Measurements from ENCODE around the gene ANTXR2. TPM values are rescaled to one million over a fixed set of nuclear protein-coding genes. Genes with fewer than 3 reads are reported as not detected.

ANTXR2 gene
- total RNA-seq, 4 donors from 2014 or later = 51.8 to 182 (median 144) TPM

DNA sequence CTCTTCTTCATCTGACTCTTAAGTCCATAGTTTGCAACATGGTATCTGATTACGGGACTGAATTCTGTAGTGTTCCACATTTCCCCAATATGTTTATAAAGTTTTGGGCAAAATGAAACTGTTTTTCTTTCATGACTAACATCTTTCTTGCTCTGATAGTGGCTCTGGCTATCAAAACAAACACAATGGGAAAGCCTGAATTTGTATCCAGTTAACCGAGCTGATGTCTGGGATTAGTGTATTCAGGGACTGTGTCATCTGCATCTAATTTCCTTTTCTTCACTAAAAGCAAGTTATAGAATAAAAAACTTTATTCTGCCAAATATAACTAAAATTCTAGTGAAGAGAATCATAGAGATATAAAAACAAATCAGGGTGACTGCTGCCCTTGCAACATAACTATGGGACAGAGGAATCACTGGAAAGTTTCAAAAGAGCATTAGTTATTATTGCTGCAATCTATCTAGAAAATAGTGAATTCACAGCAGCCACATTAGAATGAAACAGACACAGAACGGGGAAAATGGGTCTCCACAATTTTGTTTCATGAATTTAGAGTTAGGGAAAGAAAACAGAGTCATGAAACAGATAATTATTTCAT, 61.3 kb downstream of the ANTXR2 start:
- no peak for DNase-seq
- H3K9me3 ChIP-seq = no peaks in the 10 kb centered on the region
- no peaks in the 10 kb centered on the region for H3K36me3 ChIP-seq
- peaks cover 0 to 5% of the 10 kb centered on the region in 2 donors for H3K4me1 ChIP-seq
- H3K4me3 ChIP-seq = no peak overlapping the region
- H3K27me3 ChIP-seq = no peaks in the 10 kb centered on the region
- no peak for TF ChIP-seq CTCF (IDR thresholded peaks at IDR 0.05)
- intact Hi-C loops (cut with DNase I; ENCODE audit: low total_unique reads) = no loop called here
- H3K27ac ChIP-seq = peak overlapping the region; percentile 50 to 86

DNA sequence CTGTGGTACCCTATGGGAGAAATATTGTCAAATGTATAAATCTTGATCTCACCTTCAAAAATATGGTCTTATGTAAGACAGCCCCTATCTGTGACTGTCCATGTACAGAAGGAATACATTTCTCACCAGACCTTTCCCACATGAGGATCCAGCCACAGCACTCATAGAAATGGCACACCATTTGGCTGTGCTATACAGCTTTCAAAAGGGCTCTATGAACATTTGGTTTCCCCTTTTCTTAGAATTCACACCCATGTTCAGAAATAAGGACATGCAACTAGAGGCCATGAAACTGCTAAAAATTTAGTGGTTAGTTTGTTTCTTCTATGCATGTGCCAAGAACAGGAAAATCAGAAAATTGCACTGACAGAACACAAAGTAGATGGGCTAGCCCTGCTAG, 62.7 kb downstream of the ANTXR2 start:
- H3K4me3 ChIP-seq = no peak overlapping the region
- peaks cover 0 to 8% of the 10 kb centered on the region in 2 donors for H3K4me1 ChIP-seq
- intact Hi-C loops (cut with DNase I; ENCODE audit: low total_unique reads) = no loop called here
- no peaks in the 10 kb centered on the region for H3K9me3 ChIP-seq
- no peak for TF ChIP-seq CTCF (IDR thresholded peaks at IDR 0.05)
- no peak for TF ChIP-seq POLR2A (IDR thresholded peaks at IDR 0.05)
- no peaks in the 10 kb centered on the region for H3K27me3 ChIP-seq
- no peak for DNase-seq
- H3K36me3 ChIP-seq = no peaks in the 10 kb centered on the region
- H3K27ac ChIP-seq = peak overlapping the region in 1 of 2 donors; percentile 8

DNA sequence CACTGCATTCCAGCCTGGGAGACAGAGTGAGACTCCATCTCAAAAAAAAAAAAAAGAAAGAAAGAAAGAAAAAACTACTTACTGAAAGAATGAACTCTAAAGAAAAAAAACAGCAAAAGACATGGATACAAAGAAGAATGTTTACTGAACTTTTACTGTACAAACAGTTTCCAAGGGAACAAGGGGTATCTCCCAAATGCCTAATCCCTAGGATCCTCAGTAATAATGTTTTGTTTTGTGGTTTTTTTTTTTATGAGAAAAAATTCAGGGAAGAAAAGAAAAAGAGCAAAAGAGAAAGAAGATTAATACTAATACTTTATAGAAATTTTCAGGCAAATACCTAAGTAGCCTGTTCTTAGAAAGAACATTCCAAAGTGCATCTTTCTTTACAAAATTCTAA, 63.2 kb downstream of the ANTXR2 start:
- DNase-seq = no peak
- TF ChIP-seq POLR2A (IDR thresholded peaks at IDR 0.05) (no peak), CTCF (IDR thresholded peaks at IDR 0.05) (no peak)
- Histone ChIP-seq H3K36me3 (no peaks in the 10 kb centered on the region), H3K9me3 (no peaks in the 10 kb centered on the region), H3K27me3 (no peaks in the 10 kb centered on the region), H3K4me1 (peaks cover 0 to 8% of the 10 kb centered on the region in 2 donors), H3K27ac (no peak overlapping the region), H3K4me3 (no peak overlapping the region)
- intact Hi-C loops (cut with DNase I; ENCODE audit: low total_unique reads) = no loop called here

DNA sequence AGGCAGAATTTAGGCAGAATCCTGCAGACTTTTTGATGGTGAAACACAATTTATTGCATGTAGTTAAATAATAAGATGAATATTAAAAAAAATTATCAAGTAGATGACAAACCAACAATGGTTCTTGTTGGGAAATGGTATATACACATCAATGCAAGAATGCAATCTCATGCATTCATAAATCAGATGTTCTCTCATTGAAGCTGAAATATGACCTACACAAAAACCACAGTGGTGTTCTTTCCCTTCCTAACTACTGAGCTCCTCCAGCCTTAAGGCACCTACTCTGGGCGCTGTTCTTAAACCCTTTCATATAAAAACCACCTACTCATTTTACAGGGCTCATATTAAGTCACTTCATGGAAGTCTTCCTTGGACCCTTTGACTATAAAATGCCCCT, 64.1 kb downstream of the ANTXR2 start:
- Histone ChIP-seq H3K27me3 (no peaks in the 10 kb centered on the region), H3K36me3 (no peaks in the 10 kb centered on the region), H3K9me3 (peaks cover 0 to 5% of the 10 kb centered on the region in 2 donors), H3K4me3 (no peak overlapping the region), H3K27ac (no peak overlapping the region), H3K4me1 (peaks cover 0 to 3% of the 10 kb centered on the region in 2 donors)
- intact Hi-C loops (cut with DNase I; ENCODE audit: low total_unique reads) = no loop called here
- TF ChIP-seq POLR2A (IDR thresholded peaks at IDR 0.05) (no peak), CTCF (IDR thresholded peaks at IDR 0.05) (no peak)
- no peak for DNase-seq

- intact Hi-C loops (cut with DNase I; ENCODE audit: low total_unique reads) = no loop called here
- no peak overlapping the region for H3K4me3 ChIP-seq
- H3K27ac ChIP-seq = no peak overlapping the region
- H3K4me1 ChIP-seq = peaks cover 0 to 3% of the 10 kb centered on the region in 2 donors
- H3K9me3 ChIP-seq = peaks cover 0 to 7% of the 10 kb centered on the region in 2 donors
- DNase-seq = no peak
- TF ChIP-seq POLR2A (IDR thresholded peaks at IDR 0.05) (no peak), CTCF (IDR thresholded peaks at IDR 0.05) (no peak)
- H3K27me3 ChIP-seq = no peaks in the 10 kb centered on the region
- H3K36me3 ChIP-seq = no peaks in the 10 kb centered on the region
Observed at GRCh38 chr4:80008351-80008750, 64.7 kb downstream of the ANTXR2 start.

All from uterus (tissue), 4 donors.